ENCODE measurements around the gene EHBP1. TPM values are rescaled to one million over a fixed set of nuclear protein-coding genes. Genes with fewer than 3 reads are reported as not detected.

The EHBP1 gene
- total and polyA plus RNA-seq, 2 donors (not counting 3 experiments of a cell fraction or from before 2014, with no cell fraction given): 8.4 to 34.8 TPM

DNA sequence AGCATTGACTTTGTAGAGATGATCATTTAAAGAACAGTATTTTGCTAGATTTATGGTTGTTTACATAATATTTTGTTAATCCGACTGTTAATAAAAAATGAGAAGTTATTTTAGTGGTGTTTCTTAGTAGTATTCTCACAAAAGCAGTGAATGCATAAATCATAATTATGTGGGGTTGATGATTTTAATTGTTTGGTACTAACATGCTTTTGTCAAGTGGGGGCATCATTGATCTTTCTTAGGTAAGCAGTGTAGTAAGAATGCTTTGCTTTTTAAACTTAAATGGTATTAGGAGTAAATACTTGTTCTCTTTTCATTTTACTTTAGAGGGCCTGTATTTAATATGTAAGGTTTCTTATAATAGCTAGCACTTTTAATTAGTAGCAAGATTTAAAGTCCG is 235.9 kb downstream of the EHBP1 start:
- dilution Hi-C loops (cut with MboI; ENCODE audit: extremely low pct_ligation_motif_present, low sequenced_read_pairs) (no loop called here), intact Hi-C loops (cut with micrococcal nuclease) (loop anchor here (5.0 to 10.0 kb wide), 2 partner anchors 483 to 546 kb away; no protein-coding TSS in a partner anchor)
- no peaks in the 10 kb centered on the region for H3K36me3 ChIP-seq (ENCODE audit: control insufficient read depth in 2 of 2, extremely low read depth in 1 of 2, insufficient read depth in 2 of 2, low read length in 2 of 2)
- FAIRE-seq (no peak), DNase-seq (ENCODE audit: low read depth, low spot score) (no peak)
- H3K9me3 ChIP-seq (replicated peaks; ENCODE audit: control insufficient read depth, insufficient read depth, low read length): no peaks in the 10 kb centered on the region
- H3K27ac ChIP-seq (ENCODE audit: insufficient read depth, low read depth, low read length): no peak overlapping the region
- H3K79me2 ChIP-seq (ENCODE audit: control insufficient read depth, insufficient read depth, low read length): no peaks in the 10 kb centered on the region
- POLR2A ChIA-PET: no interaction called here
- no peak for TF ChIP-seq POLR2AphosphoS5 (IDR thresholded peaks at IDR 0.05; ENCODE audit: insufficient read depth, low read depth, low read length)
- TF ChIP-seq GATA2 (IDR thresholded peaks at IDR 0.05; ENCODE audit: insufficient read depth, insufficient read length, low read depth, low read length): no peak
- no peak for TF ChIP-seq MYC (IDR thresholded peaks at IDR 0.05; ENCODE audit: low read depth, low read length)
- TF ChIP-seq FOS (IDR thresholded peaks at IDR 0.05; ENCODE audit: borderline replicate concordance, insufficient read depth, low read length): no peak
- TF ChIP-seq POLR2A (IDR thresholded peaks at IDR 0.05; ENCODE audit: low read depth, low read length): no peak
- TF ChIP-seq JUN (IDR thresholded peaks at IDR 0.05; ENCODE audit: borderline replicate concordance, insufficient read depth, insufficient read length, low read depth): no peak
- TF ChIP-seq, protein P1, sequence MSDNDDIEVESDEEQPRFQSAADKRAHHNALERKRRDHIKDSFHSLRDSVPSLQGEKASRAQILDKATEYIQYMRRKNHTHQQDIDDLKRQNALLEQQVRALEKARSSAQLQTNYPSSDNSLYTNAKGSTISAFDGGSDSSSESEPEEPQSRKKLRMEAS (IDR thresholded peaks at IDR 0.05; ENCODE audit: insufficient read depth, insufficient read length): no peak
- no peak for TF ChIP-seq EZH2 (IDR thresholded peaks at IDR 0.05; ENCODE audit: borderline replicate concordance, low read depth, low read length, severe bottlenecking)
- TF ChIP-seq, protein P2, sequence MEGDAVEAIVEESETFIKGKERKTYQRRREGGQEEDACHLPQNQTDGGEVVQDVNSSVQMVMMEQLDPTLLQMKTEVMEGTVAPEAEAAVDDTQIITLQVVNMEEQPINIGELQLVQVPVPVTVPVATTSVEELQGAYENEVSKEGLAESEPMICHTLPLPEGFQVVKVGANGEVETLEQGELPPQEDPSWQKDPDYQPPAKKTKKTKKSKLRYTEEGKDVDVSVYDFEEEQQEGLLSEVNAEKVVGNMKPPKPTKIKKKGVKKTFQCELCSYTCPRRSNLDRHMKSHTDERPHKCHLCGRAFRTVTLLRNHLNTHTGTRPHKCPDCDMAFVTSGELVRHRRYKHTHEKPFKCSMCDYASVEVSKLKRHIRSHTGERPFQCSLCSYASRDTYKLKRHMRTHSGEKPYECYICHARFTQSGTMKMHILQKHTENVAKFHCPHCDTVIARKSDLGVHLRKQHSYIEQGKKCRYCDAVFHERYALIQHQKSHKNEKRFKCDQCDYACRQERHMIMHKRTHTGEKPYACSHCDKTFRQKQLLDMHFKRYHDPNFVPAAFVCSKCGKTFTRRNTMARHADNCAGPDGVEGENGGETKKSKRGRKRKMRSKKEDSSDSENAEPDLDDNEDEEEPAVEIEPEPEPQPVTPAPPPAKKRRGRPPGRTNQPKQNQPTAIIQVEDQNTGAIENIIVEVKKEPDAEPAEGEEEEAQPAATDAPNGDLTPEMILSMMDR (IDR thresholded peaks at IDR 0.05; ENCODE audit: extremely low read depth in 1 of 2, insufficient read depth in 1 of 2, low read depth in 1 of 2, low read length in 2 of 2): no peak
- no peak overlapping the region for H3K9ac ChIP-seq (replicated peaks; ENCODE audit: extremely low read depth, insufficient read depth, low read length)
- no peaks in the 10 kb centered on the region for H4K20me1 ChIP-seq (replicated peaks; ENCODE audit: control insufficient read depth, extremely low read depth, insufficient read depth, low read length)
- peaks cover 2% of the 10 kb centered on the region for H3K9me1 ChIP-seq (replicated peaks; ENCODE audit: control insufficient read depth, extremely low read depth, insufficient read depth, low read length)
- no peak overlapping the region for H3K4me2 ChIP-seq (ENCODE audit: insufficient read depth, low read length)
- CTCF ChIA-PET: interaction anchor here (1.0 kb wide), 1 partner anchor 484 kb away, joined by 4 read pairs; no protein-coding TSS in a partner anchor
- no peaks in the 10 kb centered on the region for H3K27me3 ChIP-seq (ENCODE audit: control insufficient read depth in 2 of 2, insufficient read depth in 2 of 2, low read length in 2 of 2)
- H3K4me3 ChIP-seq (replicated peaks in 1 of 3; ENCODE audit: insufficient read depth in 1 of 3, low read depth in 1 of 3, low read length in 3 of 3): no peak overlapping the region
- no peaks in the 10 kb centered on the region for H3K4me1 ChIP-seq (ENCODE audit: control insufficient read depth, extremely low read depth, insufficient read depth, low read length)
- BruUV-seq (replicated peaks): no TSS peak
- no peak overlapping the region for H2AFZ ChIP-seq (ENCODE audit: low read depth, low read length)
